Activated CD8-positive, alpha-beta T cell treated with anti-CD3 and anti-CD28 coated beads, Interleukin-2, amount 10 ng/mL, durations not matched to agents 7 days and 5 days (primary cell): ENCODE results near the gene FHAD1. TPM values are rescaled to one million over a fixed set of nuclear protein-coding genes. Genes with fewer than 3 reads are reported as not detected.
"Not testable (repeated sequence)": the region's sequence is repeated elsewhere in the genome, so short reads cannot be mapped to it uniquely, and the experiment has no call there.

Experiments used
- ATAC-seq: fragments of 150-1000 bp; cut with Tn5 transposase; one replicate; pipeline ENCODE4 v1.10.0; 2021; ENCODE audit warnings: moderate library complexity
- CTCF ChIA-PET: fragments of 350-600 bp; sonication (Branson Sonifier 250); formaldehyde crosslinking; loops from one replicate; lab custom pipeline; 2021; ENCODE audit warnings: antibody characterized with exemption; lab: Charles Lee
- POLR2A ChIA-PET: fragments of 350-600 bp; sonication (Branson Sonifier 250); formaldehyde crosslinking; loops from one replicate; lab custom pipeline; 2021; ENCODE audit warnings: antibody characterized with exemption; lab: Charles Lee
- DNase-seq: peaks from one replicate; pipeline ENCODE4 v3.0.0-alpha.2; 2020
- H3K27ac Mint-ChIP-seq: one replicate; pipeline ENCODE4 v1.8.0; 2021; ENCODE audit warnings: mild to moderate bottlenecking, mixed read lengths
- H3K27me3 Mint-ChIP-seq: one replicate; pipeline ENCODE4 v1.8.0; 2021; ENCODE audit warnings: low read depth, mixed read lengths
- H3K36me3 Mint-ChIP-seq: one replicate; pipeline ENCODE4 v1.8.0; 2021; ENCODE audit warnings: low read depth, mixed read lengths
- H3K4me1 Mint-ChIP-seq: one replicate; pipeline ENCODE4 v1.8.0; 2021; ENCODE audit warnings: low read depth, mixed read lengths
- H3K4me3 Mint-ChIP-seq: one replicate; pipeline ENCODE4 v1.8.0; 2021; ENCODE audit warnings: mild to moderate bottlenecking, mixed read lengths
- H3K9me3 Mint-ChIP-seq: one replicate; pipeline ENCODE4 v1.8.0; 2022; ENCODE audit warnings: mixed read lengths; ENCODE audit not compliant: insufficient read depth
- total RNA-seq, 2 experiments: library from RNA; stranded (reverse); gene quantifications; one replicate each; pipeline ENCODE4 v1.2.3, GENCODE V29; 2021

The FHAD1 gene
- total RNA-seq, 2 experiments from 2014 or later = 0.21 to 0.55 TPM

- Mint-ChIP-seq H3K4me1 (peaks cover 7% of the 10 kb centered on the region), H3K36me3 (no peaks in the 10 kb centered on the region), H3K9me3 (no peaks in the 10 kb centered on the region), H3K27me3 (peaks cover 26% of the 10 kb centered on the region), H3K4me3 (no peak overlapping the region), H3K27ac (no peak overlapping the region)
- ChIA-PET POLR2A (no interaction called here), CTCF (no interaction called here)
- no peak for ATAC-seq
- no peak for DNase-seq
Measured at GRCh38 chr1:15388201-15388880, 141.3 kb downstream of the FHAD1 start.

- H3K36me3 Mint-ChIP-seq, DNase-seq, POLR2A ChIA-PET, H3K4me3 Mint-ChIP-seq, H3K4me1 Mint-ChIP-seq, CTCF ChIA-PET, H3K9me3 Mint-ChIP-seq, H3K27ac Mint-ChIP-seq, ATAC-seq: not testable (repeated sequence)
- peaks cover 19% of the 10 kb centered on the region for H3K27me3 Mint-ChIP-seq
Measured at GRCh38 chr1:15389828-15390227, 142.8 kb downstream of the FHAD1 start.

- ATAC-seq (no peak), DNase-seq (no peak)
- POLR2A ChIA-PET = no interaction called here
- no peaks in the 10 kb centered on the region for H3K36me3 Mint-ChIP-seq
- peaks cover 7% of the 10 kb centered on the region for H3K4me1 Mint-ChIP-seq
- H3K9me3 Mint-ChIP-seq = no peaks in the 10 kb centered on the region
- H3K27ac Mint-ChIP-seq = no peak overlapping the region
- H3K4me3 Mint-ChIP-seq = no peak overlapping the region
- peaks cover 13% of the 10 kb centered on the region for H3K27me3 Mint-ChIP-seq
- CTCF ChIA-PET = no interaction called here
Measured at GRCh38 chr1:15390667-15391066, 143.6 kb downstream of the FHAD1 start.

GRCh38 chr1:15391366-15391765, 144.3 kb downstream of the FHAD1 start:
- H3K4me3 Mint-ChIP-seq = no peak overlapping the region
- ATAC-seq (no peak), DNase-seq (no peak)
- H3K27ac Mint-ChIP-seq = no peak overlapping the region
- peaks cover 9% of the 10 kb centered on the region for H3K27me3 Mint-ChIP-seq
- ChIA-PET CTCF (no interaction called here), POLR2A (no interaction called here)
- H3K36me3 Mint-ChIP-seq = no peaks in the 10 kb centered on the region
- no peaks in the 10 kb centered on the region for H3K4me1 Mint-ChIP-seq
- no peaks in the 10 kb centered on the region for H3K9me3 Mint-ChIP-seq

GRCh38 chr1:15393475-15394257, 146.6 kb downstream of the FHAD1 start:
- POLR2A ChIA-PET = no interaction called here
- Mint-ChIP-seq H3K36me3 (no peaks in the 10 kb centered on the region), H3K27me3 (peaks cover 6% of the 10 kb centered on the region), H3K4me1 (no peaks in the 10 kb centered on the region), H3K9me3 (no peaks in the 10 kb centered on the region), H3K4me3 (no peak overlapping the region), H3K27ac (no peak overlapping the region)
- CTCF ChIA-PET = no interaction called here
- ATAC-seq (no peak), DNase-seq (no peak)

GRCh38 chr1:15394258-15394690, 147.3 kb downstream of the FHAD1 start:
- no peak for ATAC-seq

GRCh38 chr1:15397236-15397635, 150.2 kb downstream of the FHAD1 start:
- Mint-ChIP-seq H3K27me3 (peaks cover 3% of the 10 kb centered on the region), H3K4me3 (no peak overlapping the region), H3K36me3 (no peaks in the 10 kb centered on the region), H3K4me1 (no peaks in the 10 kb centered on the region), H3K9me3 (no peaks in the 10 kb centered on the region), H3K27ac (no peak overlapping the region)
- DNase-seq = no peak
- POLR2A ChIA-PET = no interaction called here
- CTCF ChIA-PET = no interaction called here
- no peak for ATAC-seq

More at GRCh38 chr1:15394258-15394690, 147.3 kb downstream of the FHAD1 start:
- Mint-ChIP-seq H3K4me1 (no peaks in the 10 kb centered on the region), H3K27ac (no peak overlapping the region), H3K27me3 (peaks cover 6% of the 10 kb centered on the region), H3K4me3 (no peak overlapping the region), H3K36me3 (no peaks in the 10 kb centered on the region), H3K9me3 (no peaks in the 10 kb centered on the region)
- ChIA-PET CTCF (no interaction called here), POLR2A (no interaction called here)
- DNase-seq = no peak

- POLR2A ChIA-PET = interaction anchor here (0.6 kb wide), 1 partner anchor 17 kb away, joined by 3 read pairs; no protein-coding TSS in a partner anchor
Measured at GRCh38 chr1:15399710-15400109, 152.7 kb downstream of the FHAD1 start.

GRCh38 chr1:15400627-15401026, 153.6 kb downstream of the FHAD1 start:
- ChIA-PET CTCF (no interaction called here), POLR2A (no interaction called here)
- DNase-seq = no peak
- Mint-ChIP-seq H3K9me3 (no peaks in the 10 kb centered on the region), H3K4me1 (no peaks in the 10 kb centered on the region), H3K4me3 (no peak overlapping the region), H3K27me3 (peaks cover 6% of the 10 kb centered on the region), H3K36me3 (no peaks in the 10 kb centered on the region), H3K27ac (no peak overlapping the region)
- no peak for ATAC-seq

More at GRCh38 chr1:15399710-15400109, 152.7 kb downstream of the FHAD1 start:
- DNase-seq = no peak
- H3K4me1 Mint-ChIP-seq = no peaks in the 10 kb centered on the region
- CTCF ChIA-PET = no interaction called here
- H3K4me3 Mint-ChIP-seq = no peak overlapping the region
- no peak overlapping the region for H3K27ac Mint-ChIP-seq
- H3K36me3 Mint-ChIP-seq = no peaks in the 10 kb centered on the region
- H3K9me3 Mint-ChIP-seq = no peaks in the 10 kb centered on the region
- no peak for ATAC-seq
- peaks cover 3% of the 10 kb centered on the region for H3K27me3 Mint-ChIP-seq

GRCh38 chr1:15401391-15402055, 154.5 kb downstream of the FHAD1 start:
- DNase-seq (no peak), ATAC-seq (no peak)
- POLR2A ChIA-PET = no interaction called here
- Mint-ChIP-seq H3K27ac (no peak overlapping the region), H3K4me1 (no peaks in the 10 kb centered on the region), H3K9me3 (no peaks in the 10 kb centered on the region), H3K27me3 (peaks cover 6% of the 10 kb centered on the region), H3K36me3 (no peaks in the 10 kb centered on the region), H3K4me3 (no peak overlapping the region)
- CTCF ChIA-PET = no interaction called here

- H3K4me3 Mint-ChIP-seq = no peak overlapping the region
- no peak for DNase-seq
- peaks cover 19% of the 10 kb centered on the region for H3K27me3 Mint-ChIP-seq
- CTCF ChIA-PET = no interaction called here
- H3K36me3 Mint-ChIP-seq = no peaks in the 10 kb centered on the region
- ATAC-seq = no peak
- H3K4me1 Mint-ChIP-seq = no peaks in the 10 kb centered on the region
- H3K27ac Mint-ChIP-seq = no peak overlapping the region
- POLR2A ChIA-PET = no interaction called here
- H3K9me3 Mint-ChIP-seq = no peaks in the 10 kb centered on the region
Measured at GRCh38 chr1:15402809-15403450, 155.9 kb downstream of the FHAD1 start.
